ENCODE data around the gene TLL1. TPM values are rescaled to one million over a fixed set of nuclear protein-coding genes. Genes with fewer than 3 reads are reported as not detected.

TLL1 gene
- total RNA-seq, 1 donor from 2014 or later = 0.35 TPM

GRCh38 chr4:166019441-166020220, 146.6 kb downstream of the TLL1 start:
- intact Hi-C loops (cut with DNase I) = no loop called here

DNA sequence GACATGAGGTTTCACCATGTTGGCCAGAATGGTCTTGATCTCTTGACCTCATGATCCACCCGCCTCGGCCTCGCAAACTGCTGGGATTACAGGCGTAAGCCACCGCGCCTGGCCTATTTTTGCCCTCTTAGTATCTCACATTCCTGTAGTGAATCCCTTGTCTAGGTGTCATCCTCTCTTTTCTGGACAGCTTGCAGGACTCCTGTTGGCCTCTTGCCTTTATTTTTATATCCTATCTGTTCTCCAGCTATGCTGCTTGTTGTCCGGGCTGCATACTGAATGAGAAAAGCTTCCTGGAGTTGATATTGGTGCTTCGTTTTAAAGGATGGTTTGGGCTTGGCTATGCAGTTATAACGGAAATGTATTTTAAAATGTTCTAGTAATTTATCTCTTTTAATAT, 148.6 kb downstream of the TLL1 start:
- DNase-seq (no peak), ATAC-seq (ENCODE audit: poor library complexity) (no peak)
- intact Hi-C loops (cut with DNase I) = no loop called here

More at GRCh38 chr4:166019441-166020220, 146.6 kb downstream of the TLL1 start:
- DNase-seq (no peak), ATAC-seq (ENCODE audit: poor library complexity) (no peak)

DNA sequence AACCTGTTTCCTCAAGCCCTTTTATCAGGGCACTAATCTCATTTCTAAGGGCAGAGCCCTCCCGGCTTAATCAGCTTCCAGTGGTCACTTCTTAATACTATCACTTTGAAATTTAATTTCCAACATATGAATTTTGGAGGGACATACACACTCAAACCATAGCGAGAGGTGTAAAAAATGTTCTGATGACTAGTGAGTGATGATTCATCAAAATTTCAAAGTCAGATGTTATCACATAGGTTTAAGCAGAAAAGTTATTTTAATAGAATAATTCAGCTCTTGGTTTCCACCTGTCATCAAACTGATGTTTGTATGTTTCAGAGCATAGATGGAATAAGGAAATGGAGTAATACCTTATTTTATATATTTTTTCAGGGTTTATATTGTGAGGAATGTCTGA, 161.9 kb downstream of the TLL1 start:
- DNase-seq (no peak), ATAC-seq (ENCODE audit: poor library complexity) (no peak)
- intact Hi-C loops (cut with DNase I) = no loop called here

- no peak for DNase-seq
- ATAC-seq (ENCODE audit: poor library complexity) = no peak
- intact Hi-C loops (cut with DNase I) = no loop called here
Measured at GRCh38 chr4:166039822-166040221, 166.8 kb downstream of the TLL1 start.

- intact Hi-C loops (cut with DNase I) = no loop called here
- DNase-seq (no peak), ATAC-seq (ENCODE audit: poor library complexity) (no peak)
Measured at GRCh38 chr4:166042510-166043055, 169.5 kb downstream of the TLL1 start.

DNA sequence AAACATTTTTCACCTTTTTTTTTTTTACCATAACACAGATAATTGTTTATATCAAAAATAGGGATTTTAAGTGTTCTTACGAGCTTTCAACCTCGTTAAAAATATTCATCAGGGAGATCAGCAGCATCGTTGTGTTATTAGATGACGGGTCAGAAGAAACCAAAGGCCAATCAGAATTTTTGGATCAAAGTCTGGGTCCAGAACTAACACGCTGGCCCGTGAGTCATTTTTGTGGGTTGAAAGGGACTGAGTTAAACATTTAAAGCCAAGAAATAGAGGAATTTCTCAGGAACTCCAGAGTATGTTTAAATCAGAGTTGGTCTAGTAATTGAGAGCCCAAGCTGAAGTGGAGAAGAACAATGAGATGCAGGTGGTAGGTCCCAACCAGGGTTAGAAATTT, 170.8 kb downstream of the TLL1 start:
- DNase-seq = no peak
- intact Hi-C loops (cut with DNase I) = no loop called here
- no peak for ATAC-seq (ENCODE audit: poor library complexity)

DNA sequence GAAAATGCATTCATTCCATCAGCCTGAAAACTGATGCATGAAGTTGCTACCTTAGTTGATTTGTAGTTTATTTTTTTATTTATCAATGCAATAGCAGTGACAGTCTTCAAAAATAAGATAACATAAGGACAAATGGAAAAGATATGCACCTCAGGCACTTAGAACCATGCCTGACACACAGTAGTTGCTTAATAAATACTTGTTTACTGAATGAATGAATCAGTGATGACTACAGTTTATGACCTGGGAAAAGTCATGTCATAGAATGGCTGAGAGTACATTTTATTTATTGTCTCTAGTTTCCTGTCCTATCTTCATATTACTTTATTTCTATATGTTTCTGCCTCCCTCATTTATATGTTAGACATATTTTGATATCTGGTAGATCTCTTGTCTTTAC, 171.8 kb downstream of the TLL1 start:
- no peak for DNase-seq
- no peak for ATAC-seq (ENCODE audit: poor library complexity)
- intact Hi-C loops (cut with DNase I) = no loop called here

GRCh38 chr4:166045457-166045856, 172.4 kb downstream of the TLL1 start:
- intact Hi-C loops (cut with DNase I) = no loop called here
- DNase-seq = no peak
- no peak for ATAC-seq (ENCODE audit: poor library complexity)

GRCh38 chr4:166049036-166049435, 176.0 kb downstream of the TLL1 start:
- DNase-seq (no peak), ATAC-seq (ENCODE audit: poor library complexity) (no peak)
- intact Hi-C loops (cut with DNase I) = no loop called here

- intact Hi-C loops (cut with DNase I) = no loop called here
- DNase-seq (no peak), ATAC-seq (ENCODE audit: poor library complexity) (no peak)
Measured at GRCh38 chr4:166064721-166065120, 191.7 kb downstream of the TLL1 start.

GRCh38 chr4:166065324-166065723, 192.3 kb downstream of the TLL1 start:
- intact Hi-C loops (cut with DNase I) = no loop called here

DNA sequence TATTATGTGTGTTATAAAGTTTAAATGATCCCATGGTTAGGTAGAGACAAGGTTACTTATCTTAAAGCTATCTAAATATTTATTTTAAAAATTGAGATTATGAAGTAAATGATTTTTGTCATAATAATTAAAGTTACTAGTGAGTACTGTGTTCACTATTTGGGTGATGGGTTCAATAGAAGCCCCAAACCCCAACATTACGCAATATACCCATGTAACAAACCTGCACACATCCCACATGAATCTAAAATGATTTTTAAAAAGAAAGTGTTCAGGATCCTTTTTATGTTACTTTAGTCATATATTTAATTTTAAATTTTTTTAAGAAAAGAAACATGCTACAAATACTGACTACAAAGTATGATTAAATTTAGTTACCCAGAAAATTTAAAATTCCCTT, 193.9 kb downstream of the TLL1 start:
- intact Hi-C loops (cut with DNase I) = no loop called here
- DNase-seq = no peak
- ATAC-seq (ENCODE audit: poor library complexity) = no peak

More at GRCh38 chr4:166065324-166065723, 192.3 kb downstream of the TLL1 start:
- DNase-seq (no peak), ATAC-seq (ENCODE audit: poor library complexity) (no peak)

GRCh38 chr4:166067915-166068314, 194.9 kb downstream of the TLL1 start:
- ATAC-seq (ENCODE audit: poor library complexity) (no peak), DNase-seq (no peak)
- intact Hi-C loops (cut with DNase I) = no loop called here

- intact Hi-C loops (cut with DNase I) = no loop called here
- ATAC-seq (ENCODE audit: poor library complexity) (no peak), DNase-seq (no peak)
Measured at GRCh38 chr4:166073783-166074182, 200.7 kb downstream of the TLL1 start.

DNA sequence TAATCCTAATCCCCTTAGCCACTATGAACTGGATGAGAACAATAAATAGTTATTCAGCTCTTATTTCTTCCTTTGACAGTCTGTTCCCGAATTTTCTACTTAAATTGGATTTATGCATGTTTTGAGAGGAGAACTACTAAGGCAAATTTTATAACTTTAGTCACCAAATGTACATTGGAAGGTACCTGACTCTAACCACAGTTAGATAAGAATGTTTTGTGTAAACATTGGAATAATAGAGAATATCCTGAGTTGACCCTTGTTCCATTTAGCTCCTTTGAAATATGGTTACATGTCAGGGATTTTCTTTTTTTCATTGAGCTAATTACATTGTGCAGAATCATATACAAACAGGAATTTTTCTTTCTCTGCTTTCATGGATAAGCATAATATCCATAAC, 202.6 kb downstream of the TLL1 start:
- intact Hi-C loops (cut with DNase I) = no loop called here
- no peak for DNase-seq
- ATAC-seq (ENCODE audit: poor library complexity) = no peak

DNA sequence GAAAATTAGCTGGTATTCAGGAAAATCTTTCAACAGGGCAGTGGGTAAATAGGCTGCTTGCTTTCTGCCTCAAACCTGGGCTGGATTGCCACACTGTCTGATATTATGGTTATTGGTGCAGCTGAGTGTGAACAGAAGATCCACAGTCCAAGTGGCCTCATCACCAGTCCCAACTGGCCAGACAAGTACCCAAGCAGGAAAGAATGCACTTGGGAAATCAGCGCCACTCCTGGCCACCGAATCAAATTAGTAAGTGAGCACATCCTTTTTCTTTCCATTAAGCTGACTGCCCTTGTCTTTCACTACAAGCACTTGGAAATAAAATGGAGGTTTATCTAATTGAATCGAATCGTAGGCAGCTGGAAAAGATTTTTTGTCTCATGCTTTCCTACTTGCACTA, 204.7 kb downstream of the TLL1 start:
- ATAC-seq (ENCODE audit: poor library complexity) (no peak), DNase-seq (no peak)
- intact Hi-C loops (cut with DNase I) = no loop called here

DNA sequence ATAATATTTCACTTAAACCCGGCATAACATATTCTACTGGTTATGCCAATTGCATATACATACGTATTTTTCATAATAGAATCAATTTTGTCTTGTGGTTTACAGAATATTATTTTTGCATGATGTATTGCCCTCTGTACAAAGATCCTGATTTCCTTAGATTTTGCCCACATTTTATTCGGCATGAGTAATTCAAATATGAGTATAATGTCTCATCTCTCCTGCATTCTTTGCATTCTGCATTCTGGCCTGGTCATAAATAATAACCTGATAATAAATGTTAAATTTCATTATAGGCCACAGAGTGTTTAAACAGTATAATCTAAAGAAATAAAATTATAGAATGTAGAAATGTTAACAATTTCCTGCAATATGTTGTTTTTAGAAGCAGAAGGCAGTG, 205.3 kb downstream of the TLL1 start:
- DNase-seq (no peak), ATAC-seq (ENCODE audit: poor library complexity) (no peak)
- intact Hi-C loops (cut with DNase I) = no loop called here

DNA sequence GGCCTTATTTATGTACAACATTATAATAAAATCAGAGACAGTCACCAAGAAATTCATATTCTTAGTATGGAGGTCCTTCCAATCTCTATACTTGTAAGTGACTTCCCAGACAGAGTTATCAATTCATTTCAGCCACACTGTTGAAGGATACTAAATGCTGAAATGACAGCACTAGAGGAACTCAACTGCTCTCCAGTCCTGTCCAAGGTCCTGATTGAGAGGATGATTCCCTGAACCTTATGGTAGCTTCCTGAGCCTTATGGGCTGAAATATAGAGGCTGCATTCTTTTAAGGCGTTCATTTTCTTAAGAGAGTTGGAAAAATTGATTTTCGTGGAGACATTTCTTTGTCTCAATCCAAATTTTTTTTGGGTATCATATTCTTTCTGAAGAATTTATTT, 205.9 kb downstream of the TLL1 start:
- DNase-seq = no peak
- ATAC-seq (ENCODE audit: poor library complexity) = no peak
- intact Hi-C loops (cut with DNase I) = no loop called here

DNA sequence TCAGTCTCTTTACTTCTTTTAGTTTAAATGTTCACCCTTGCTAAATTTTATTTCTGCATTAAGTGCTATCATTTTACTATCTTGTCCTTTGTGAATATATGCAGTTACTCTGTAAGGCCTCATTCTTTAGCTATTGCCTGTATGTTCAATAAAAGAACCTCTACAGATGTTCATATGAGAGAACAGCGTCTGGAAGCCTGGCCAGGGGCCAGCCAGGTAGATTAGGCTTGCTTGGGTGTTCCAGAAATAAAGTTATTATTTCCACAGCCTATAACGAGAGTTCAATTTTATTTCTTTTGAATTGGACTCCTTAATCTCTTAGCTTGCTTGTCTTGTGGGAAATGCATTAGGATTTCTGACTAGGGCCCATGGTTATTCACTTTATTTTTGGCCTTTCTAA, 214.5 kb downstream of the TLL1 start:
- ATAC-seq (ENCODE audit: poor library complexity) (no peak), DNase-seq (no peak)
- intact Hi-C loops (cut with DNase I) = no loop called here

GRCh38 chr4:166088576-166088975, 215.5 kb downstream of the TLL1 start:
- DNase-seq = no peak
- intact Hi-C loops (cut with DNase I) = no loop called here
- ATAC-seq (ENCODE audit: poor library complexity) = no peak

DNA sequence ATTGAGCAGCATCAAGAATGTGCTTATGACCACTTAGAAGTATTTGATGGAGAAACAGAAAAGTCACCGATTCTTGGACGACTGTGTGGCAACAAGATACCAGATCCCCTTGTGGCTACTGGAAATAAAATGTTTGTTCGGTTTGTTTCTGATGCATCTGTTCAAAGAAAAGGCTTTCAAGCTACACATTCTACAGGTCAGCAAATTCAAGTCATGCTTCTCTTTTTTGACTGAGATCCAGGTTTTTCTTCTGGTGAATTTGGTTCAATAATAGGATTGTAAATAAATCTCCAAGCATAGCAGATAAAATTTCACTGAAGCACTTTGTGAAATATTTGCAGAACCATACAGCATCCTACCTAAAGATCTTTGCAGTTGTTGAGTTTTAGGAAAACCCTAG, 218.1 kb downstream of the TLL1 start:
- no peak for ATAC-seq (ENCODE audit: poor library complexity)
- intact Hi-C loops (cut with DNase I) = loop anchor here (5.0 kb wide), 1 partner anchor 599 kb away; no protein-coding TSS in a partner anchor
- DNase-seq = no peak
